ENCODE data around the gene FAU. TPM values are rescaled to one million over a fixed set of nuclear protein-coding genes. Genes with fewer than 3 reads are reported as not detected.

Gene FAU
- total RNA-seq, 1 donor: 338 TPM

DNA sequence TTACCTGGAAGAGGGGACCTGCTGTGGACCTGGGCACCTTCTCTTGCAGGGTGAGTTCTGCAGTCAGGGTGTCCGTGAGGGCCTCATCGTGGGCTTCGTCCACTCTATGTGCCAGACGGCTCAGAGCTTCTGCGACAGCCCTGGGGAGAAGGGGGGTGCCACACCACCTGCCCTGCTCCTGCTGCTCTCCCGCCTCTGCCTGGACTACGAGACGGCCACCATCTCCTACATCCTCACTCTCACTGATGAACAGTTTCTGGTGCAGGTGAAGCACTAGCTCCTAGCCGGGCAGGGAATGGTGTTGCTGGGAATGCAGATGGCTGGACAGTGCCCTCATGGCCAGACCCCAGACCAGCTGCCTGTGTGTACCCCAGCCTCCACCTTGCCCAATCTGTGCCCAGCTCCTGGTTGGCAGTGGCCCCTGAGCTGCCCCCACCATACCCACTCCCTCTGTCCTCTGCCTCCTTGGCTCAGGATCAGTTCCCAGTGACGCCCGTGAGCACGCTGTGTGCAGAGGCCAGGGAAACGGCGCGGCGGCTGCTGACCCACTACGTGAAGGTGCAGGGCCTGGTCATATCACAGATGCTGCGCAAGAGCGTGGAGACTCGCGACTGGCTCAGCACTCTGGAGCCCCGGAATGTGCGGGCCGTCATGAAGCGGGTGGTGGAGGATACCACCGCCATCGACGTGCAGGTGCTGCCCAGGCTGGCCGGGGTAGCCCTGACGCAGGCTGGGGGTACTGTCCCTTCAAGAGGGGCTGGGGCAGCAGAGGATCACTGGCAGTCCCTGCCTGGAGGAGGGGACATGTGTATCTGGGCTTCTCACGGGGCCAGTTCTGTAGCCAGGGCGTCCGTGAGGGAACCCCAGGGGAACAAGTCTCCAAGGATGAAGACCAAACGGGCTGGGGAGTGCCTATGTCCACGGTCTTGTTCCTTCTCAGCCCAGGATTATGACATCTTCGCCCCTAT, 12.4 kb downstream of the FAU start:
- Histone ChIP-seq H3K4me3 (ENCODE audit: low read length) (no peak overlapping the region), H3K27me3 (ENCODE audit: insufficient read depth, low read length) (no peaks in the 10 kb centered on the region), H3K9me3 (ENCODE audit: low read depth, low read length) (no peaks in the 10 kb centered on the region), H3K4me1 (ENCODE audit: insufficient read depth, low read length) (peaks cover 36% of the 10 kb centered on the region)

DNA sequence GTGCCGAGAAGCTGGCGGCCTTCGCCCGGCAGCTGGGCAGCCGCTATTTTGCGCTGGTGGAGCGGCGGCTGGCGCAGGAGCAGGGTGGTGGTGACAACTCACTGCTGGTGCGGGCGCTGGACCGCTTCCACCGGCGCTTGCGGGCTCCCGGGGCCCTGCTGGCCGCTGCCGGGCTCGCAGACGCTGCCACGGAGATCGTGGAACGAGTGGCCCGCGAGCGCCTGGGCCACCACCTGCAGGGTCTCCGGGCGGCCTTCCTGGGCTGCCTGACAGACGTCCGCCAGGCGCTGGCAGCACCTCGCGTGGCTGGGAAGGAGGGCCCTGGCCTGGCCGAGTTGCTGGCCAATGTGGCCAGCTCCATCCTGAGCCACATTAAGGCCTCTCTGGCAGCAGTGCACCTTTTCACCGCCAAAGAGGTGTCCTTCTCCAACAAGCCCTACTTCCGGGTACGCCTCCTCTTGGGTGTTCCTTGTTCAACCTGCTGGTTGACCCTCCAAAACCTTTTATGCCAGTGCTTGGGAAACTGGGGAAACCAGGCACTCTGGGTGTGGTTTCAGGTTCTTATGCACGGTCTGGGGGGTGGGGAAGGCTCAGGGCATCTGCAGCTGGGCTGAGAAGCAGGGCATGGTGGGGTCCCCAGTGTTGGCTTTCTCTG, 13.3 kb downstream of the FAU start:
- Histone ChIP-seq H3K9me3 (ENCODE audit: low read depth, low read length) (no peaks in the 10 kb centered on the region), H3K27me3 (ENCODE audit: insufficient read depth, low read length) (no peaks in the 10 kb centered on the region), H3K4me1 (ENCODE audit: insufficient read depth, low read length) (peaks cover 36% of the 10 kb centered on the region), H3K4me3 (ENCODE audit: low read length) (no peak overlapping the region)

DNA sequence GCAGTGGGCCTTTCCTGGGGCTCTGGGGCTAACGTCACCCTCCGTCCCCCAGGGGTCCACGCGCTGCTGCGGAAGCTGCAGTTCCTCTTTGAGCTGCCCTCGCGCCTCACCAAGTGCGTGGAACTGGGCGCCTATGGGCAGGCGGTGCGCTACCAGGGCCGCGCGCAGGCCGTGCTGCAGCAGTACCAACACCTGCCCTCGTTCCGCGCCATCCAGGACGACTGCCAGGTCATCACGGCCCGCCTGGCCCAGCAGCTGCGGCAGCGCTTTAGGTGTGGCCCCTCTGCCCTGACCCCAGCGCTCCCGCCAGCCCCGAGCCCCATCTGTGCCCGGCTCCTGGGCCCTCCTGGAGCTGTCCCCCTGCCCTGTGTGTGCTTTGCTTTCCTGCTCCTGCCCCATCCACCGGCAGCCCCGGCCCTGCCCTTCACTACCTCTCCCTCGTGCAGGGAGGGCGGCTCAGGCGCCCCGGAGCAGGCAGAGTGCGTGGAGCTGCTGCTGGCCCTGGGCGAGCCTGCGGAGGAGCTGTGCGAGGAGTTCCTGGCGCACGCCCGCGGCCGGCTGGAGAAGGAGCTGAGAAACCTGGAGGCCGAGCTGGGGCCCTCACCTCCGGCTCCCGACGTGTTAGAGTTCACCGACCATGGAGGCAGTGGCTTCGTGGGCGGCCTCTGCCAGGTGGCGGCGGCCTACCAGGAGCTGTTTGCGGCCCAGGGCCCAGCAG, 14.0 kb downstream of the FAU start:
- Histone ChIP-seq H3K4me1 (ENCODE audit: insufficient read depth, low read length) (peaks cover 29% of the 10 kb centered on the region), H3K27me3 (ENCODE audit: insufficient read depth, low read length) (no peaks in the 10 kb centered on the region), H3K9me3 (ENCODE audit: low read depth, low read length) (no peaks in the 10 kb centered on the region), H3K4me3 (ENCODE audit: low read length) (no peak overlapping the region)

DNA sequence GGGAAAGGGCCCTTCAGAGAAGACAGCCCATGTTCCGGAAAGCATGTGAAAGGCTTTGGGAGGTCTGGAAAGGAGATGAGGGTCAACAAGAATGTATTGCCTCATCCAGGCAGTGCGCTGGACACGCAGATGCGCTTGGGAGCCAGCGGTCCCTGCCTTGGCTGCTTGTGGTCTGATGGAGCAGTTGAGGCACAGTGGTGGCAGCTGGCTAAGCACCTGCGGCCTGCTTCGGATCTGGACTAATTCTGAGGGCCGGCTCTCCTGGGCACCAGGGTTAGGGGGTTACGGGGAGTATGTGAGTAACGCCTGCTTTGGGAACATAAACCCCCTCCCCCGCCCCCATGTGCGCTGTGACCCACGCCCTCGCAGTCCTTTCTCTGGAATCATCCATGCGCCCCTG, 14.9 kb downstream of the FAU start:
- no peaks in the 10 kb centered on the region for H3K9me3 ChIP-seq (ENCODE audit: low read depth, low read length)
- no peaks in the 10 kb centered on the region for H3K27me3 ChIP-seq (ENCODE audit: insufficient read depth, low read length)
- no peak overlapping the region for H3K4me3 ChIP-seq (ENCODE audit: low read length)
- H3K4me1 ChIP-seq (ENCODE audit: insufficient read depth, low read length): peaks cover 21% of the 10 kb centered on the region

- H3K4me1 ChIP-seq (ENCODE audit: insufficient read depth, low read length): no peaks in the 10 kb centered on the region
- no peaks in the 10 kb centered on the region for H3K9me3 ChIP-seq (ENCODE audit: low read depth, low read length)
- no peaks in the 10 kb centered on the region for H3K27me3 ChIP-seq (ENCODE audit: insufficient read depth, low read length)
- H3K4me3 ChIP-seq (ENCODE audit: low read length): no peak overlapping the region
Observed at GRCh38 chr11:65104628-65105027, 17.3 kb downstream of the FAU start.

DNA sequence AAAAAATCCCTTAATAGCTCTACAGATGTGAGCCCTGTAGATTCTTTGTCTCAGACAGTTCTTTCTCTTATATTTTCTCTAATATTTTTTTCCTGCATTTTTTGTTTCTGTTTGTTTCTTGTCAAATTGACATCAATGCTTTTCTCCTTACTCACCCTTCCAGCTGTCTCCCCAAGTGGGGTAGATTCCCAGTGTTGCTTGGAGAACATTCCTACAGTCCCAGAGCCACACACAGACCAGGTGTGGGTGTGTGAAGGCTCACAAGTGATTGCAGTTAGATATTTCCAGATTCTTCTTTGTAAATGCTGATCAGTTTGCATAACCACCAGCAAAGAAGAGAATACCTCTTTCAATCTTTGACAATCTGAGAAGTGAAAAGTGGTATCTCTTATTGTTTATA, 18.5 kb downstream of the FAU start:
- Histone ChIP-seq H3K4me1 (ENCODE audit: insufficient read depth, low read length) (no peaks in the 10 kb centered on the region), H3K27me3 (ENCODE audit: insufficient read depth, low read length) (no peaks in the 10 kb centered on the region), H3K9me3 (ENCODE audit: low read depth, low read length) (no peaks in the 10 kb centered on the region), H3K4me3 (ENCODE audit: low read length) (no peak overlapping the region)

DNA sequence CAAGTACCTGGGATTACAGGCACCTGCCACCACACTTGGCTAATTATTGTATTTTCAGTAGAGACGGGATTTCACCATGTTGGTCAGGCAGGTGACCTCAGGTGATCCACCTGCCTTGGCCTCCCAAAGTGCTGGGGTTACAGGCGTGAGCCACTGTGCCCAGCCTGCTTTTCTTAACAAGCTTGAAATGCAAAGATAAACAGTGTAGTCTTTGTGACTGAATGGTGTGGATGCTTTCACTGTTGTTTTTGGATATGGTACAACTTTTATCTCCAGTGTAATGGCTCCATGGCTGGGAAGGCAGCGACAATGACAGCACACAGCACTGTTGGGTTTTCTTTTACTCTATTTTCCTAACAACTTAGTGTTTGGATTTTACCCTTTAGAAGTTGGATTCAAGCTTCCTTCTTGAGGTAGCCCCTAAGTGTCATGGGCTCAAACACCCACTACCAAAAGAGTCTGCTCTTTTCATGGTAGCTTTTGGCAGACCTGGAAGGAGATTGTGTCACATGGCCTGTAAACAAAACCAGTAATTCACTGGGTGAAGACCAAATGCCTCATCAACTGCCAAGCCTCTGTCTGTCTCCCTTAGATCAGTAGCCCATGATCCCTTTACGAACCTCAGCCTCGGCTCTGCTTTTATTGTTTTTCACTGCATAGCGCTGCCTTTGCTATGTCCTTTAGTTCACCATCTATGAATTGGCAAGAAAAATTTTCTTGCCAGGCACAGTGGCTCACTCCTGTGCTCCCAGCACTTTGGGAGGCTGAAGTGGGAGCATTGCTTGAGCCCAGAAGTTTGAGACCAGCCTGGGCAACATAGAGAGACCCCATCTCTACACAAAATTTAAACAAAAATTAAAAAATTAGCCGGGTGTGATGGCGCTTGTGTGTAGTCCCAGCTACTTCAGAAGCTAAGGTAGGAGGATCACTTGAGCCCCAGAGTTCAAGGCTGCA, 19.5 kb downstream of the FAU start:
- Histone ChIP-seq H3K9me3 (ENCODE audit: low read depth, low read length) (no peaks in the 10 kb centered on the region), H3K4me1 (ENCODE audit: insufficient read depth, low read length) (peaks cover 5% of the 10 kb centered on the region), H3K27me3 (ENCODE audit: insufficient read depth, low read length) (no peaks in the 10 kb centered on the region), H3K4me3 (ENCODE audit: low read length) (no peak overlapping the region)

DNA sequence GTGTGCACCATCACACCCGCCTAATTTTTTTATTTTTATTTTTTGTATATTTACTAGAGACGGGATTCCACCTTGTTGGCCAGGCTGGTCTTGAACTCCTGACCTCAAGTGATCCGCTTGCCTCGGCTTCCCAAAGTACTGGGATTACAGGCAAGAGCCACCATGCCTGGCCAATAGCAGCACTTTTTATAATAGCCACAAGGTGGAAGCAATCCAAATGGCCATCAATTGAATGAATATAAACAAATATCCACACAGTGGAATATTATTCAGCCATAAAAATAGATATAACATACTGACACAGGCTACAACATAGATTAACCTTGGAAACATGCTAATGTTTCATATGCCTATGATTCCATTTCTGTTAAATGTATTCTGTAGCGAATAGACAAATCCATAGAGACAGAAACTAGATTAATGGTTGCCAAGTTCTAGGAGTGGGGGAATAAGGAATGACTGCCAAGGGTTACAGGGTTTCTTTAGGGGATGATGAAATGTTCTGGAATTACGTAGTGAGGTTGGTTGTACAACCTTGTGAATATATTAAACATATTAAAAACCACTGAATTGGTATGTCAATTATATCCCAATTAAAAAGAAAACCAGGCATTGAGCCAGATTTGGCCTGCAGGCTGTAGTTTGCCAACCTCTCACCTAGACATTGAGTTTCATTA, 21.1 kb downstream of the FAU start:
- no peaks in the 10 kb centered on the region for H3K27me3 ChIP-seq (ENCODE audit: insufficient read depth, low read length)
- H3K4me1 ChIP-seq (ENCODE audit: insufficient read depth, low read length): peaks cover 16% of the 10 kb centered on the region
- no peaks in the 10 kb centered on the region for H3K9me3 ChIP-seq (ENCODE audit: low read depth, low read length)
- H3K4me3 ChIP-seq (ENCODE audit: low read length): no peak overlapping the region

DNA sequence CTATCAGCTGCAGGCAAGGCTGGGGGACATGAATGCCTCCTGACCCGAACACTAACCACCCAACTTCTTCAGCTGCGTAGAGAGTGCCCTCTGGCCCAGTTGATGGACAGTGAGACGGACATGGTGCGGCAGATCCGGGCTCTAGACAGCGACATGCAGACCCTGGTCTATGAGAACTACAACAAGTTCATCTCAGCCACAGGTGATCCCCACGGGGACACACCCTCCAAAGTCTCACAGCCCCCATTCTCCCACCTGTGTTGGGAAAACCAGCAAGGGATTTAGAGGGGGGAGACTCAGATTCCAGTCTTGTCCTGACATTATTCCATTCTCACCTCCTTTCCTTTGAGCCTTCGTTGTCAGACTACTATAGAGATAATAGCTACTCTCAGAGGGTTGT, 25.0 kb downstream of the FAU start:
- Histone ChIP-seq H3K4me1 (ENCODE audit: insufficient read depth, low read length) (peaks cover 20% of the 10 kb centered on the region), H3K4me3 (ENCODE audit: low read length) (no peak overlapping the region), H3K9me3 (ENCODE audit: low read depth, low read length) (no peaks in the 10 kb centered on the region), H3K27me3 (ENCODE audit: insufficient read depth, low read length) (no peaks in the 10 kb centered on the region)

- no peaks in the 10 kb centered on the region for H3K27me3 ChIP-seq (ENCODE audit: insufficient read depth, low read length)
- no peaks in the 10 kb centered on the region for H3K9me3 ChIP-seq (ENCODE audit: low read depth, low read length)
- H3K4me1 ChIP-seq (ENCODE audit: insufficient read depth, low read length): peaks cover 20% of the 10 kb centered on the region
- H3K4me3 ChIP-seq (ENCODE audit: low read length): peak within 1 kb of the TSS; percentile 88
Observed at GRCh38 chr11:65095974-65096806, 25.7 kb downstream of the FAU start, which contains the start of gene VPS51. TSS of gene VPS51 (plus strand) at chr11:65096214. CDS start at chr11:65096251, 37 bp downstream.

DNA sequence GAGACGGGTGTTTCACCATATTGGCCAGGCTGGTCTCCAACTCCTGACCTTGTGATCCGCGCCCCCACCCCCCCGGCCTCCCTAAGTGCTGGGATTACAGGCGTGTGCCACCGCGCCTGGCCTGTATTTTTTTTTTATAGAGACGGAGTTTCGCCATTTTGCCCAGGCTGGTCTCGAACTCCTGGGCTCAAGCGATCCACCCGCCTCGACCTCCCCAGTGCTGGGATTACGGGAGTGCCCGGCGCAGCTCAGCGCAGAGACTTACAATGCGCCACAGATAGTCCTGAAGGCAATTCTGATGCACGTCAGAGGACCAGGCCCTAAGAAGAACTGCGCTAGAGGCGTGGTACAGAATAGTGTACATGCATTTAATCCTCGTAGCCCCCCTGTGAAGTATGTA, 26.5 kb downstream of the FAU start:
- H3K9me3 ChIP-seq (ENCODE audit: low read depth, low read length): no peaks in the 10 kb centered on the region
- no peaks in the 10 kb centered on the region for H3K27me3 ChIP-seq (ENCODE audit: insufficient read depth, low read length)
- peaks cover 20% of the 10 kb centered on the region for H3K4me1 ChIP-seq (ENCODE audit: insufficient read depth, low read length)
- H3K4me3 ChIP-seq (ENCODE audit: low read length): no peak overlapping the region

DNA sequence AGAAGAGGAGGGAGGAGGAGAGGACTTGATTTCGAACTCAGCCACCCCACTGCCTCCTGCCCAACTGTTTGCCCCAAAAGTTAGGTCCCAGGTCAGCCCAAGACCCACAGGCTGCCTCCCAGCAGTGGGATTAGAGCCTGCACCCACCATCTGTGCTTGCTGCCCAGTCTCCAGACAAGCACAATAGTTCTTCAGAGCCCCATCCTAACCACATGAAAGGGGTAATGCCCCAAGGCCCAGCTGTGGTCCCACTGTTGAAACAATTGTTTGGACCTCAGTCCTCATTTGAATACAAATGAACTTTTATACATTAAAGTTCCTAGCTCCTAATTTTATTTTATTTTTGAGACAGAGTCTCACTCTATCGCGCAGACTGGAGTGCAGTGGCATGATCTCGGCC, 31.3 kb downstream of the FAU start:
- H3K4me1 ChIP-seq (ENCODE audit: insufficient read depth, low read length): peaks cover 2% of the 10 kb centered on the region
- no peaks in the 10 kb centered on the region for H3K9me3 ChIP-seq (ENCODE audit: low read depth, low read length)
- H3K4me3 ChIP-seq (ENCODE audit: low read length): no peak overlapping the region
- no peaks in the 10 kb centered on the region for H3K27me3 ChIP-seq (ENCODE audit: insufficient read depth, low read length)

- no peaks in the 10 kb centered on the region for H3K9me3 ChIP-seq (ENCODE audit: low read depth, low read length)
- H3K4me3 ChIP-seq (ENCODE audit: low read length): no peak overlapping the region
Observed at GRCh38 chr11:65089621-65090020, 32.3 kb downstream of the FAU start.

More at GRCh38 chr11:65089621-65090020, 32.3 kb downstream of the FAU start:
- Histone ChIP-seq H3K4me1 (ENCODE audit: insufficient read depth, low read length) (peaks cover 9% of the 10 kb centered on the region), H3K27me3 (ENCODE audit: insufficient read depth, low read length) (no peaks in the 10 kb centered on the region)
